K562 (cell line): ENCODE data around the gene CCNI. TPM values are rescaled to one million over a fixed set of nuclear protein-coding genes. Genes with fewer than 3 reads are reported as not detected.

Source experiments
- CBX1 ChIP-seq: sonication (generic); IDR thresholded peaks from 2 replicates; pipeline ENCODE4 v1.6.1; 2016; ENCODE audit warnings: antibody characterized with exemption, low read depth, mild to moderate bottlenecking
- CHCHD3 ChIP-seq: fragments of 250-450 bp; sonication (Bioruptor Pico); IDR thresholded peaks from 2 replicates; pipeline ENCODE4 v2.1.2; 2022; ENCODE audit warnings: mild to moderate bottlenecking
- EP300 ChIP-seq: IDR thresholded peaks from 2 replicates; pipeline ENCODE4 v1.6.1; 2012; ENCODE audit warnings: low read length, improper control_type of control experiment
- FOXK1 ChIP-seq: sonication (generic); formaldehyde crosslinking; IDR thresholded peaks from 2 replicates; pipeline ENCODE4 v1.8.0; 2022; ENCODE audit warnings: missing genetic modification reagents, mild to moderate bottlenecking, borderline replicate concordance
- KDM2B ChIP-seq: fragments of 250-450 bp; sonication (Bioruptor Pico); IDR thresholded peaks from 2 replicates; pipeline ENCODE4 v1.8.0; 2021; ENCODE audit warnings: mild to moderate bottlenecking, moderate library complexity
- MED1 ChIP-seq: sonication (generic); formaldehyde crosslinking; IDR thresholded peaks from 2 replicates; pipeline ENCODE4 v1.8.1; 2023; ENCODE audit warnings: missing genetic modification reagents, borderline replicate concordance
- PHF8 ChIP-seq: fragments of 200-600 bp; sonication (generic); IDR thresholded peaks from 2 replicates; pipeline ENCODE4 v1.6.1; 2012; ENCODE audit warnings: mixed run types, mild to moderate bottlenecking, inconsistent platforms, low read length, moderate library complexity, borderline replicate concordance
- STAT5A ChIP-seq: IDR thresholded peaks from 2 replicates; pipeline ENCODE4 v1.6.1; 2012; ENCODE audit warnings: low read length, inconsistent platforms, borderline replicate concordance
- ZNF174 ChIP-seq: fragments of 250-450 bp; sonication (Bioruptor Pico); IDR thresholded peaks from 2 replicates; pipeline ENCODE4 v1.4.0; 2020; ENCODE audit warnings: mild to moderate bottlenecking
- ZNF830 ChIP-seq: fragments of 250-450 bp; sonication (Bioruptor Pico); IDR thresholded peaks from 2 replicates; pipeline ENCODE4 v1.5.0; 2021; ENCODE audit warnings: mild to moderate bottlenecking
- polyA plus RNA-seq, 8 experiments: library from polyadenylated mRNA; depleted of rRNA in 4 of 8; stranded (reverse) in 5 of 8; unstranded in 3 of 8; fragments of >200 nt; fragmentation: Nextera tagmentation in 2 of 8; fragmentation: Illumina TruSeq in 1 of 8; extraction: Ambion mirVana in 2 of 8; extraction: Trizol in 1 of 8; gene quantifications; 2 replicates each; pipeline versions ENCODE4 v1.2.1 to v1.2.3, GENCODE V29; 2011 to 2014; ENCODE audit warnings: inconsistent platforms in 1 of 8, missing spikeins in 1 of 8
- total RNA-seq, 7 experiments: library from RNA; depleted of rRNA in 6 of 7; stranded (reverse); fragments of >200 nt in 6 of 7; fragmentation: Illumina TruSeq in 2 of 7; extraction: Trizol in 2 of 7; gene quantifications; 2 replicates each; pipeline versions ENCODE4 v1.2.1 to v1.2.3, GENCODE V29; 2011 to 2021; ENCODE audit warnings: low replicate concordance in 1 of 7
- TF ChIP-seq, protein P1 (sequence below): sonication (generic); formaldehyde crosslinking; IDR thresholded peaks from 2 replicates; pipeline ENCODE4 v1.8.1; 2023; ENCODE audit warnings: mild to moderate bottlenecking, missing genetic modification reagents
- TF ChIP-seq, protein P2 (sequence below): fragments of 450-650 bp; IDR thresholded peaks from 2 replicates; pipeline ENCODE4 v1.6.1; 2016; ENCODE audit warnings: missing biosample characterization, missing genetic modification characterization
- TF ChIP-seq, protein P3 (sequence below): fragments of 450-650 bp; IDR thresholded peaks from 2 replicates; pipeline ENCODE4 v1.6.1; 2017; ENCODE audit warnings: antibody characterized with exemption, mild to moderate bottlenecking
- TF ChIP-seq, protein P4 (sequence below), 2 experiments: fragments of 450-650 bp; conservative IDR thresholded peaks; 2 replicates each; pipeline ENCODE4 v1.6.1; 2017; ENCODE audit warnings: mild to moderate bottlenecking in 2 of 2, moderate library complexity in 2 of 2
- TF ChIP-seq, protein P5 (sequence below): sonication (generic); formaldehyde crosslinking; IDR thresholded peaks from 2 replicates; pipeline ENCODE4 v1.9.0; 2022; ENCODE audit warnings: mild to moderate bottlenecking, missing genetic modification reagents

CCNI gene
- total and polyA plus RNA-seq, 9 of the 15 experiments (the other 6 are each of a cell fraction or from before 2014, with no cell fraction given), result 43.3 to 159 (median 98.5) TPM

DNA sequence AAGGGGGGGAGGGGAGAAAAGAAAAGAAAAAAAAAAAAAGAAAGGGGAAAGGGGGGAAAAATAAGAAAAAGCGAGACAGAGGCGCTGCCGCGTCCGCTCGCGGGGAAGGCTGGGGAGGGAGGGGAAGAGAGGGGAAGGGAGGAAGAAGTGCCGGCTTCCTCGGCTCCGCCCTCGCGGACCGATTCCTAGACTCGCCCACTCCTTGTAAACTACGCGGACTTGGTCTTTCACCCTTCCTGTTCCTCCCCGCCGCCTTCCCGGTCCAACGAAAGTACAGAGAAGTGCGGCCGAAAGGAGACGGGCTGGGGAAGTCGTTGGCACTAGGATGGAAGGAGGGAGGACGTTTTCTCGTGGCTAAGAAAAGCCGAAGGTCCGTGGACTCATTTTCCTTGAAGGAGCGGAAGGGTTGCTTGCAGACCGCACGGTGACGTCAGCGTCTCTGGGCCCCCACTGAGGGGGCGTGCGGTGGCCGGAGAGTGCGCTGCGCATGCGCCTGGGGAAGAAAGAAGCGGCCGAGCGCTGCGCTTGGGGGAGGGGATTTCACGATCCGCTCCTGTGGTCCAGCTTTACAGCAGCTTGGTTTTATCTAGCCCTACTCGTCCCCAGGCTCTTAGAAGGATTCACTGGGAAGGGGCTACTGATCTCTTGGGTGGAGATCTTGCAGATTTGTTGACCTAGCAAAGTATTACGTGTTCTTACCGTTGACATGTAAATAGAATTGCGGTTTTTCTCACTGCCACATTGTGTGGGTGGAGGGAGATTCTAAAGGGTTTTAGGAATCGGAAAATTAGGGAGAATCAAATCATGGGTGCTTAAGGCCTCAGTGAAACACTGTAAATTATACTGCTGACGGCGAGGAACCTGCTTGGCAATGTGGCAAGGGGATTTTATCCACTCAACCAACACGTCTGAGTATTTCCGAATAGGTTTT, at the start of gene CCNI (continued):
- TF ChIP-seq, protein P1, sequence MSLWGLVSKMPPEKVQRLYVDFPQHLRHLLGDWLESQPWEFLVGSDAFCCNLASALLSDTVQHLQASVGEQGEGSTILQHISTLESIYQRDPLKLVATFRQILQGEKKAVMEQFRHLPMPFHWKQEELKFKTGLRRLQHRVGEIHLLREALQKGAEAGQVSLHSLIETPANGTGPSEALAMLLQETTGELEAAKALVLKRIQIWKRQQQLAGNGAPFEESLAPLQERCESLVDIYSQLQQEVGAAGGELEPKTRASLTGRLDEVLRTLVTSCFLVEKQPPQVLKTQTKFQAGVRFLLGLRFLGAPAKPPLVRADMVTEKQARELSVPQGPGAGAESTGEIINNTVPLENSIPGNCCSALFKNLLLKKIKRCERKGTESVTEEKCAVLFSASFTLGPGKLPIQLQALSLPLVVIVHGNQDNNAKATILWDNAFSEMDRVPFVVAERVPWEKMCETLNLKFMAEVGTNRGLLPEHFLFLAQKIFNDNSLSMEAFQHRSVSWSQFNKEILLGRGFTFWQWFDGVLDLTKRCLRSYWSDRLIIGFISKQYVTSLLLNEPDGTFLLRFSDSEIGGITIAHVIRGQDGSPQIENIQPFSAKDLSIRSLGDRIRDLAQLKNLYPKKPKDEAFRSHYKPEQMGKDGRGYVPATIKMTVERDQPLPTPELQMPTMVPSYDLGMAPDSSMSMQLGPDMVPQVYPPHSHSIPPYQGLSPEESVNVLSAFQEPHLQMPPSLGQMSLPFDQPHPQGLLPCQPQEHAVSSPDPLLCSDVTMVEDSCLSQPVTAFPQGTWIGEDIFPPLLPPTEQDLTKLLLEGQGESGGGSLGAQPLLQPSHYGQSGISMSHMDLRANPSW (CRISPR knock-in tag), result no peak
- TF ChIP-seq, protein P2, sequence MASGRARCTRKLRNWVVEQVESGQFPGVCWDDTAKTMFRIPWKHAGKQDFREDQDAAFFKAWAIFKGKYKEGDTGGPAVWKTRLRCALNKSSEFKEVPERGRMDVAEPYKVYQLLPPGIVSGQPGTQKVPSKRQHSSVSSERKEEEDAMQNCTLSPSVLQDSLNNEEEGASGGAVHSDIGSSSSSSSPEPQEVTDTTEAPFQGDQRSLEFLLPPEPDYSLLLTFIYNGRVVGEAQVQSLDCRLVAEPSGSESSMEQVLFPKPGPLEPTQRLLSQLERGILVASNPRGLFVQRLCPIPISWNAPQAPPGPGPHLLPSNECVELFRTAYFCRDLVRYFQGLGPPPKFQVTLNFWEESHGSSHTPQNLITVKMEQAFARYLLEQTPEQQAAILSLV (tag), result no peak
- TF ChIP-seq KDM2B (CRISPR knock-in tag) (0 out of 2 replicates have a peak, but pooled peaks have one; percentile 7), CHCHD3 (CRISPR knock-in tag) (no peak), EP300 (peak; percentile 24), FOXK1 (no peak), PHF8 (peak; percentile 78; the same call in 1 of the 2 replicates), STAT5A (peak; percentile 22; the same call in 1 of the 2 replicates), MED1 (no peak), ZNF830 (CRISPR knock-in tag) (peak; percentile 72; the same call in 1 of the 2 replicates), CBX1 (no peak), ZNF174 (CRISPR knock-in tag) (no peak)
- TF ChIP-seq, protein P3, sequence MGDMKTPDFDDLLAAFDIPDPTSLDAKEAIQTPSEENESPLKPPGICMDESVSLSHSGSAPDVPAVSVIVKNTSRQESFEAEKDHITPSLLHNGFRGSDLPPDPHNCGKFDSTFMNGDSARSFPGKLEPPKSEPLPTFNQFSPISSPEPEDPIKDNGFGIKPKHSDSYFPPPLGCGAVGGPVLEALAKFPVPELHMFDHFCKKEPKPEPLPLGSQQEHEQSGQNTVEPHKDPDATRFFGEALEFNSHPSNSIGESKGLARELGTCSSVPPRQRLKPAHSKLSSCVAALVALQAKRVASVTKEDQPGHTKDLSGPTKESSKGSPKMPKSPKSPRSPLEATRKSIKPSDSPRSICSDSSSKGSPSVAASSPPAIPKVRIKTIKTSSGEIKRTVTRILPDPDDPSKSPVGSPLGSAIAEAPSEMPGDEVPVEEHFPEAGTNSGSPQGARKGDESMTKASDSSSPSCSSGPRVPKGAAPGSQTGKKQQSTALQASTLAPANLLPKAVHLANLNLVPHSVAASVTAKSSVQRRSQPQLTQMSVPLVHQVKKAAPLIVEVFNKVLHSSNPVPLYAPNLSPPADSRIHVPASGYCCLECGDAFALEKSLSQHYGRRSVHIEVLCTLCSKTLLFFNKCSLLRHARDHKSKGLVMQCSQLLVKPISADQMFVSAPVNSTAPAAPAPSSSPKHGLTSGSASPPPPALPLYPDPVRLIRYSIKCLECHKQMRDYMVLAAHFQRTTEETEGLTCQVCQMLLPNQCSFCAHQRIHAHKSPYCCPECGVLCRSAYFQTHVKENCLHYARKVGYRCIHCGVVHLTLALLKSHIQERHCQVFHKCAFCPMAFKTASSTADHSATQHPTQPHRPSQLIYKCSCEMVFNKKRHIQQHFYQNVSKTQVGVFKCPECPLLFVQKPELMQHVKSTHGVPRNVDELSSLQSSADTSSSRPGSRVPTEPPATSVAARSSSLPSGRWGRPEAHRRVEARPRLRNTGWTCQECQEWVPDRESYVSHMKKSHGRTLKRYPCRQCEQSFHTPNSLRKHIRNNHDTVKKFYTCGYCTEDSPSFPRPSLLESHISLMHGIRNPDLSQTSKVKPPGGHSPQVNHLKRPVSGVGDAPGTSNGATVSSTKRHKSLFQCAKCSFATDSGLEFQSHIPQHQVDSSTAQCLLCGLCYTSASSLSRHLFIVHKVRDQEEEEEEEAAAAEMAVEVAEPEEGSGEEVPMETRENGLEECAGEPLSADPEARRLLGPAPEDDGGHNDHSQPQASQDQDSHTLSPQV, result no peak
- TF ChIP-seq, protein P4, sequence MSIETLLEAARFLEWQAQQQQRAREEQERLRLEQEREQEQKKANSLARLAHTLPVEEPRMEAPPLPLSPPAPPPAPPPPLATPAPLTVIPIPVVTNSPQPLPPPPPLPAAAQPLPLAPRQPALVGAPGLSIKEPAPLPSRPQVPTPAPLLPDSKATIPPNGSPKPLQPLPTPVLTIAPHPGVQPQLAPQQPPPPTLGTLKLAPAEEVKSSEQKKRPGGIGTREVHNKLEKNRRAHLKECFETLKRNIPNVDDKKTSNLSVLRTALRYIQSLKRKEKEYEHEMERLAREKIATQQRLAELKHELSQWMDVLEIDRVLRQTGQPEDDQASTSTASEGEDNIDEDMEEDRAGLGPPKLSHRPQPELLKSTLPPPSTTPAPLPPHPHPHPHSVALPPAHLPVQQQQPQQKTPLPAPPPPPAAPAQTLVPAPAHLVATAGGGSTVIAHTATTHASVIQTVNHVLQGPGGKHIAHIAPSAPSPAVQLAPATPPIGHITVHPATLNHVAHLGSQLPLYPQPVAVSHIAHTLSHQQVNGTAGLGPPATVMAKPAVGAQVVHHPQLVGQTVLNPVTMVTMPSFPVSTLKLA (conservative IDR thresholded peaks at IDR 0.05), result peak; percentile 83 to 94
- TF ChIP-seq, protein P5, sequence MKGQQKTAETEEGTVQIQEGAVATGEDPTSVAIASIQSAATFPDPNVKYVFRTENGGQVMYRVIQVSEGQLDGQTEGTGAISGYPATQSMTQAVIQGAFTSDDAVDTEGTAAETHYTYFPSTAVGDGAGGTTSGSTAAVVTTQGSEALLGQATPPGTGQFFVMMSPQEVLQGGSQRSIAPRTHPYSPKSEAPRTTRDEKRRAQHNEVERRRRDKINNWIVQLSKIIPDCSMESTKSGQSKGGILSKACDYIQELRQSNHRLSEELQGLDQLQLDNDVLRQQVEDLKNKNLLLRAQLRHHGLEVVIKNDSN, result no peak
